ENCODE results near the gene MAN1C1.

DNA sequence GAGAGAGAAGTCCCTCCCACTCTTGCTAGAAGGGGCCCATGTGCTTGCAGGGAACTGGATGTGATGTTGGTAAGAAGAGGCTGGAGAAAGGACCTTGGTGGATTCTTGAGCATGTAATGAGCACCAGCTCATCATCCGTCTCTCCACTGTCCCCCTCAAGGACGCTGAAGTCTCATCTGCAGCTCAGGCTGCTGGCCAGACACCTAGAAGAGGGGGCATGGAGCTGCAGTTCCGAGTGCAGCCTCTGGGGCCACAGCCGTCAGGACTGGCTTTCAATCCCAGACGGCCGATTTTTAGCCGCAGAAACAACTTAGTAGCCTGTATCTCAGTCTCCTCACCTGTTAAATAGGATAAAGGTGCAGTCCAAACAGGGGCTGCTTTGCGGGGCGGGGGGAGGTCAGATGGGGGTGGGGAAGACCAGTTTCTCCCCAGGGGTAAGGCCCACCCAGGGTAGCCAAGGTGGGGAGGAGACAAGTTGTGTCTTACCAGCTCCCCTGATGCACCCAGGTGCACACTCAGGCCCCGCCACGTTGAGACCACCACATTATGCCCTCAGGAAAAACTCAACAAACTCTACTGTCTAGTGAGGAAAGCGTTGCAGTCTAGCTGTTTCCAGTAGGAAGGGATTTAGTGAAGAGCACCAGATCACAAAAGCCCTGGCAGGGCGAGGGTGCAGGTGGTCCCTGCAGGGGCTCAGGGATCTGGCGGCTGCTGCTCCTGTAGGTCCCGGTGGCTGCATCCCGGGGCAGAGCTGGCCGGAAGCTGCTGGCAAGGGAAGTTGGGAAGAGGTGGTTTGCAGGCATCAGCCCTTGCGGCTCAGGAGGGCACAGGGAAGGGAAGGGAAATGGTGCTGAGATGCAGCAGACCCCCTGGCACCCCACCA lies 43.6 kb upstream of the MAN1C1 start:
- TF ChIP-seq, protein P1, sequence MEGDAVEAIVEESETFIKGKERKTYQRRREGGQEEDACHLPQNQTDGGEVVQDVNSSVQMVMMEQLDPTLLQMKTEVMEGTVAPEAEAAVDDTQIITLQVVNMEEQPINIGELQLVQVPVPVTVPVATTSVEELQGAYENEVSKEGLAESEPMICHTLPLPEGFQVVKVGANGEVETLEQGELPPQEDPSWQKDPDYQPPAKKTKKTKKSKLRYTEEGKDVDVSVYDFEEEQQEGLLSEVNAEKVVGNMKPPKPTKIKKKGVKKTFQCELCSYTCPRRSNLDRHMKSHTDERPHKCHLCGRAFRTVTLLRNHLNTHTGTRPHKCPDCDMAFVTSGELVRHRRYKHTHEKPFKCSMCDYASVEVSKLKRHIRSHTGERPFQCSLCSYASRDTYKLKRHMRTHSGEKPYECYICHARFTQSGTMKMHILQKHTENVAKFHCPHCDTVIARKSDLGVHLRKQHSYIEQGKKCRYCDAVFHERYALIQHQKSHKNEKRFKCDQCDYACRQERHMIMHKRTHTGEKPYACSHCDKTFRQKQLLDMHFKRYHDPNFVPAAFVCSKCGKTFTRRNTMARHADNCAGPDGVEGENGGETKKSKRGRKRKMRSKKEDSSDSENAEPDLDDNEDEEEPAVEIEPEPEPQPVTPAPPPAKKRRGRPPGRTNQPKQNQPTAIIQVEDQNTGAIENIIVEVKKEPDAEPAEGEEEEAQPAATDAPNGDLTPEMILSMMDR (IDR thresholded peaks at IDR 0.05), result peak; percentile 50 to 80 (median 63)
- no peak for TF ChIP-seq POLR2A (IDR thresholded peaks at IDR 0.05)

All from body of pancreas (tissue), 4 donors.